ENCODE results near the gene SSUH2.

Gene SSUH2

DNA sequence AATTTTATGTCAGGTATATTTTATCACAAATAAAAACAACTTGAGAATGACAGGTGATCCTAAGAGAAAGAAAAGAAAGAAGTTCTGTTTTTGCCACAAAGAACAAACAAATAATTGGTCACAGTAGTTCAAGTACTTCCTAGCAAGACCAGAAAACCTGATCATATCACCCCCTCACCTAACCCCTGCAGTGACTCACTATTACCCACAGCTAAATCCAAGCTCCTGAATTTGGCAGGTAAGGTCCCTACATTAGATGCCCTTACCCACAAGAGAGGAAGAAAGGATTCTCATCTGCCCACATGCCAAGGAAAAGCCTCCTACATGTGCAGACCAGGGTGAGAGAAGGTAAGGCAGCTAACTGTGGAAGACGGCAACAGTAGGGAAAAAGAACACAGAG is 4.4 kb downstream of the SSUH2 start:
- H3K27ac ChIP-seq, result no peak overlapping the region
- TF ChIP-seq, protein P1, sequence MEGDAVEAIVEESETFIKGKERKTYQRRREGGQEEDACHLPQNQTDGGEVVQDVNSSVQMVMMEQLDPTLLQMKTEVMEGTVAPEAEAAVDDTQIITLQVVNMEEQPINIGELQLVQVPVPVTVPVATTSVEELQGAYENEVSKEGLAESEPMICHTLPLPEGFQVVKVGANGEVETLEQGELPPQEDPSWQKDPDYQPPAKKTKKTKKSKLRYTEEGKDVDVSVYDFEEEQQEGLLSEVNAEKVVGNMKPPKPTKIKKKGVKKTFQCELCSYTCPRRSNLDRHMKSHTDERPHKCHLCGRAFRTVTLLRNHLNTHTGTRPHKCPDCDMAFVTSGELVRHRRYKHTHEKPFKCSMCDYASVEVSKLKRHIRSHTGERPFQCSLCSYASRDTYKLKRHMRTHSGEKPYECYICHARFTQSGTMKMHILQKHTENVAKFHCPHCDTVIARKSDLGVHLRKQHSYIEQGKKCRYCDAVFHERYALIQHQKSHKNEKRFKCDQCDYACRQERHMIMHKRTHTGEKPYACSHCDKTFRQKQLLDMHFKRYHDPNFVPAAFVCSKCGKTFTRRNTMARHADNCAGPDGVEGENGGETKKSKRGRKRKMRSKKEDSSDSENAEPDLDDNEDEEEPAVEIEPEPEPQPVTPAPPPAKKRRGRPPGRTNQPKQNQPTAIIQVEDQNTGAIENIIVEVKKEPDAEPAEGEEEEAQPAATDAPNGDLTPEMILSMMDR (IDR thresholded peaks at IDR 0.05; ENCODE audit: low read depth, low read length, missing control alignments), result no peak
- peaks cover 2% of the 10 kb centered on the region for H3K27me3 ChIP-seq (replicated peaks)
- DNase-seq, result no peak
- in situ Hi-C loops (cut with HindIII; ENCODE audit: low pct_ligation_motif_present, low sequenced_read_pairs), result no loop called here
- no peaks in the 10 kb centered on the region for H3K36me3 ChIP-seq (replicated peaks)
- H3K4me3 ChIP-seq (ENCODE audit: low read depth, low read length), result no peak overlapping the region

DNA sequence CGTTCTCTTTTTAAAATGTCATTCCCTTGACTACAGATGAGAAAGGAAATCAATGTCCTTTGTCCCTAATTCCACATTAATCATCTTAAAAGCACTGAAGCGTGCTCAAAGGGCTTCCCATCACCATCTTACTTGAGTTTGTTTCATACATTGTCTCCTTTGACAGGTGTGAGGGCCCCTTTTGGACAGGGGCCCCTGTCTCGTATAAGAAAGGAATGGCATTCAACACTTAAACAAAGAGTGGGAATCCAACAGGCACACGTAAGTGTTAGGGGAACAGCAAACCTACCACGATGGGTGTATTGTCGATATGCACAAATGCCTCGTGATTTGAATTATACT is 5.0 kb downstream of the SSUH2 start:
- Histone ChIP-seq H3K27ac (no peak overlapping the region), H3K27me3 (replicated peaks) (peaks cover 2% of the 10 kb centered on the region), H3K36me3 (replicated peaks) (no peaks in the 10 kb centered on the region), H3K4me3 (ENCODE audit: low read depth, low read length) (no peak overlapping the region)
- in situ Hi-C loops (cut with HindIII; ENCODE audit: low pct_ligation_motif_present, low sequenced_read_pairs), result no loop called here
- DNase-seq, result no peak
- TF ChIP-seq, protein P1 (IDR thresholded peaks at IDR 0.05; ENCODE audit: low read depth, low read length, missing control alignments), result no peak

GRCh38 chr3:8638994-8639658 is 5.5 kb downstream of the SSUH2 start:
- in situ Hi-C loops (cut with HindIII; ENCODE audit: low pct_ligation_motif_present, low sequenced_read_pairs), result no loop called here
- H3K36me3 ChIP-seq (replicated peaks), result no peaks in the 10 kb centered on the region
- TF ChIP-seq, protein P1 (IDR thresholded peaks at IDR 0.05; ENCODE audit: low read depth, low read length, missing control alignments), result no peak
- no peak overlapping the region for H3K4me3 ChIP-seq (ENCODE audit: low read depth, low read length)
- H3K27me3 ChIP-seq (replicated peaks), result no peaks in the 10 kb centered on the region
- peak; percentile 36 for DNase-seq
- no peak overlapping the region for H3K27ac ChIP-seq

DNA sequence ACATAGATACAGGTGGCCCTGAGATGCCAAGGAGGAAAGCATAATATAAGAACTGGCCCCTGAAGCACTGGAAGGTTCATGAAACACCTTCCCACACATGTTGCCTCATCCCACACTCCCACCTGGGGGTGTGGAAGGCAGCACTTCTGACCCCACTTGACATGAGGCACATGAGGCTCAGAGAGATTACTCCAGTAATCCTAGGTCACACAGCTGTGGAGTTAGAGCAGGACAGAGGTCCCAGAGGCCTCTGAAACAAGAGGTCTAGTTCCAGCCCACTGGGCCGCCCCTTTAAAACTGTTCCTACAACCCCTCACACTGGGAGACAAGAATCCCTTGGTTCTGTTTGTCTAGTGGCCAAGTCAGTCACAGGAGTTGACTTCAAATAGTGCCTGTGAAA is 7.2 kb downstream of the SSUH2 start:
- no peaks in the 10 kb centered on the region for H3K27me3 ChIP-seq (replicated peaks)
- H3K36me3 ChIP-seq (replicated peaks), result no peaks in the 10 kb centered on the region
- H3K4me3 ChIP-seq (ENCODE audit: low read depth, low read length), result no peak overlapping the region
- no peak for DNase-seq
- in situ Hi-C loops (cut with HindIII; ENCODE audit: low pct_ligation_motif_present, low sequenced_read_pairs), result no loop called here
- no peak overlapping the region for H3K27ac ChIP-seq
- TF ChIP-seq, protein P1 (IDR thresholded peaks at IDR 0.05; ENCODE audit: low read depth, low read length, missing control alignments), result no peak

- no peak for DNase-seq
These were observed 9.0 kb downstream of the SSUH2 start for GRCh38 chr3:8635631-8636030.

More at GRCh38 chr3:8635631-8636030, 9.0 kb downstream of the SSUH2 start:
- H3K27ac ChIP-seq, result no peak overlapping the region
- TF ChIP-seq, protein P1 (IDR thresholded peaks at IDR 0.05; ENCODE audit: low read depth, low read length, missing control alignments), result peak; percentile 17
- H3K36me3 ChIP-seq (replicated peaks), result no peaks in the 10 kb centered on the region
- in situ Hi-C loops (cut with HindIII; ENCODE audit: low pct_ligation_motif_present, low sequenced_read_pairs), result no loop called here
- no peaks in the 10 kb centered on the region for H3K27me3 ChIP-seq (replicated peaks)
- H3K4me3 ChIP-seq (ENCODE audit: low read depth, low read length), result no peak overlapping the region
